ENCODE data around the gene PEX26.
"Not testable (repeated sequence)": the region's sequence is repeated elsewhere in the genome, so short reads cannot be mapped to it uniquely, and the experiment has no call there.

Gene PEX26

GRCh38 chr22:18058371-18059093 is 19.3 kb upstream of the PEX26 start:
- Histone ChIP-seq H3K27me3 (ENCODE audit: insufficient read depth, low read length) (no peaks in the 10 kb centered on the region), H3K4me1 (ENCODE audit: insufficient read depth, low read length) (no peaks in the 10 kb centered on the region), H3K27ac (ENCODE audit: low read length) (no peak overlapping the region), H3K9ac (ENCODE audit: low read depth, low read length) (no peak overlapping the region), H3K4me3 (ENCODE audit: low read length) (no peak overlapping the region), H3K9me3 (ENCODE audit: insufficient read depth, low read depth, low read length) (no peaks in the 10 kb centered on the region), H3K36me3 (ENCODE audit: insufficient read depth, low read depth, low read length) (no peaks in the 10 kb centered on the region)

- H3K27ac ChIP-seq (ENCODE audit: low read length): no peak overlapping the region
- no peaks in the 10 kb centered on the region for H3K36me3 ChIP-seq (ENCODE audit: insufficient read depth, low read depth, low read length)
- H3K4me1 ChIP-seq (ENCODE audit: insufficient read depth, low read length): no peaks in the 10 kb centered on the region
These were observed 18.7 kb upstream of the PEX26 start for GRCh38 chr22:18059094-18059417.

DNA sequence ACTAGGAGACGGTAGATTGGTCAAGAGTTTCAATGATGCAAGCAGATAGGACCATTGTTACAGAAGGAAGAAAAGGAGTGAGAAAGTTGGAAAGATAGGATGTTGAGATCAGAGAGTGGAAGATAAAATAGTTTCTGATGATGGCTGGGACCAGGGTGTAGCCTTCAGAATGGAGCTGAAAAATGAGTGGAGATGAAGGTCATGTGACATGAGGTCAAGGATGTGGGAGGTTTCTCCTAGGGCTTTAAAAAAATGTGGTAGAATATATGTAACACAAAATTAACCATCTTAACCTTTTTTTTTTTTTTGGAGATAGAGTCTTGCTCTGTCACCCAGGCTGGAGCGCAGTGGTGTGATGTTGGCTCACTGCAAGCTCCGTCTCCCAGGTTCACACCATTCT is 18.3 kb upstream of the PEX26 start:
- Histone ChIP-seq H3K4me3 (ENCODE audit: low read length) (no peak overlapping the region), H3K36me3 (ENCODE audit: insufficient read depth, low read depth, low read length) (no peaks in the 10 kb centered on the region), H3K9ac (ENCODE audit: low read depth, low read length) (no peak overlapping the region), H3K9me3 (ENCODE audit: insufficient read depth, low read depth, low read length) (no peaks in the 10 kb centered on the region), H3K27ac (ENCODE audit: low read length) (no peak overlapping the region), H3K4me1 (ENCODE audit: insufficient read depth, low read length) (no peaks in the 10 kb centered on the region), H3K27me3 (ENCODE audit: insufficient read depth, low read length) (no peaks in the 10 kb centered on the region)

More at GRCh38 chr22:18059094-18059417, 18.7 kb upstream of the PEX26 start:
- Histone ChIP-seq H3K27me3 (ENCODE audit: insufficient read depth, low read length) (no peaks in the 10 kb centered on the region), H3K9me3 (ENCODE audit: insufficient read depth, low read depth, low read length) (no peaks in the 10 kb centered on the region), H3K4me3 (ENCODE audit: low read length) (no peak overlapping the region), H3K9ac (ENCODE audit: low read depth, low read length) (no peak overlapping the region)

DNA sequence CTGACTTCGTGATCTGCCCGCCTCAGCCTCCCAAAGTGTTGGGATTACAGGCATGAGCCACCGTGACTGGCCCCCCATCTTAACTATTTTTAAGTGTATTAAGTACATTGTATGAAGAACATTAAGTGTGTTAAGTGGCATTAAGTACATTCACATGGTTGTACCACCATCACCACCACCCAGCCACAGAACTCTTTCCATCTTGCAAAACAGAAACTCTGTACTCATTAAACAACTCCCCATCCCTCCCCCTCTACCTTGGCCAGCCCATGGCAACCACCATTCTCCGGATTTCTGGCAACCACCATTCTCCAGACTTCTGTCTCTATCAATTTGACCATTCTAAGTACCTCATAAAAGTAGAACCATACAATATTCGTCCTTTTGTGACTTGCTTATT is 17.8 kb upstream of the PEX26 start:
- Histone ChIP-seq H3K9ac (ENCODE audit: low read depth, low read length) (no peak overlapping the region), H3K4me1 (ENCODE audit: insufficient read depth, low read length) (no peaks in the 10 kb centered on the region)

DNA sequence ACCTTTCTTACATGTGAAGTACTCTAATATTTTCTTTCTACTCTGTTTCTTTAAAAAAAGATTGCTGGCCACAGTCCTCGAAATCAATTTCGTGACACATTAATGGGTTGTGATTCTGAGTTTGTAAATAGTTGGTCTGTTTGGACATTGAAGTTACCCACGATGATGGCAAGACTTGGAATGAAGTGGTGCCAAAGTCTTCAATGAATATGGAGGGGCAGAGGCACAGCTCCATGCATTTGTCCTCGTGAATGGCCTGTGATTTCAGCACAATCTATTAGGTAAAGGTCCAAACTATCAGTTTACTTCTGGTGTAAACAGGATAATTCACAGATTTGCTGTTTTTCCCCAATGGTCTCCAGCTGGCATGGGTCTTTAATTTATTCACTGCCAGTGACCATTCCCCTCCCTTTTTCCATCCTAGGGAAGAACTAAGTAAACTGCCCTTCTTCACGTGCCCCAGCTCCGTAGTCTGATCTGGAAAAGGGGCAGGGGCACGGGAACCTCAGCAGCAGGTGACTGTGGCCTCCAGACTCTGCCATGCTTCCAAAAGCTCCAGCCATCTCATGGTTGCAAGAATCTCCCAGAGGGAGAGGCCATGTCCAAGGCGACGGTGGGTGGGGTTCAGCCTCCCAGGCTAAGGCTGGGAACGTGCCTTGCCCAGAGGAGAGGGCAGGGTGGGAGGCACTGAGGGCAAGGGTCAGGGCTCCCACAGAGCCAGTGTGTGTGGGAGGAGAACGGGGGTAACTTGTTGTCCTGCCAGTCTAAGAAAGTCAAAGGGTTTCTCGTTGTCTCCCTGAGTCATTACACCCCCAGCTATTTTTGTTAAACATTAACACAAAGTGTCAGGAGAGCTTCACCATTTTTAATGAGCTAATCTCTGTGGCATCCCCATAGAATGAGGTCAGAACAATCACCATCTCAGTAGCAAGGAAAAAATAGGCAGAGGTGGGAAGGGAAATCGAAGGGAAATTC is 16.9 kb upstream of the PEX26 start:
- Histone ChIP-seq H3K4me1 (ENCODE audit: insufficient read depth, low read length) (no peaks in the 10 kb centered on the region), H3K9ac (ENCODE audit: low read depth, low read length) (no peak overlapping the region), H3K36me3 (ENCODE audit: insufficient read depth, low read depth, low read length) (no peaks in the 10 kb centered on the region), H3K27ac (ENCODE audit: low read length) (no peak overlapping the region), H3K9me3 (ENCODE audit: insufficient read depth, low read depth, low read length) (no peaks in the 10 kb centered on the region), H3K27me3 (ENCODE audit: insufficient read depth, low read length) (no peaks in the 10 kb centered on the region), H3K4me3 (ENCODE audit: low read length) (no peak overlapping the region)

More for the DNA sequence above, 17.8 kb upstream of the PEX26 start:
- H3K36me3 ChIP-seq (ENCODE audit: insufficient read depth, low read depth, low read length): no peaks in the 10 kb centered on the region
- no peak overlapping the region for H3K27ac ChIP-seq (ENCODE audit: low read length)
- no peaks in the 10 kb centered on the region for H3K27me3 ChIP-seq (ENCODE audit: insufficient read depth, low read length)
- no peak overlapping the region for H3K4me3 ChIP-seq (ENCODE audit: low read length)
- H3K9me3 ChIP-seq (ENCODE audit: insufficient read depth, low read depth, low read length): no peaks in the 10 kb centered on the region

- Histone ChIP-seq H3K27ac (ENCODE audit: low read length) (no peak overlapping the region), H3K4me1 (ENCODE audit: insufficient read depth, low read length) (no peaks in the 10 kb centered on the region), H3K9me3 (ENCODE audit: insufficient read depth, low read depth, low read length) (no peaks in the 10 kb centered on the region), H3K36me3 (ENCODE audit: insufficient read depth, low read depth, low read length) (no peaks in the 10 kb centered on the region), H3K4me3 (ENCODE audit: low read length) (no peak overlapping the region), H3K9ac (ENCODE audit: low read depth, low read length) (no peak overlapping the region), H3K27me3 (ENCODE audit: insufficient read depth, low read length) (no peaks in the 10 kb centered on the region)
These were observed 15.4 kb upstream of the PEX26 start for GRCh38 chr22:18062421-18062820.

- Histone ChIP-seq H3K4me3 (ENCODE audit: low read length) (no peak overlapping the region), H3K9me3 (ENCODE audit: insufficient read depth, low read depth, low read length) (no peaks in the 10 kb centered on the region), H3K36me3 (ENCODE audit: insufficient read depth, low read depth, low read length) (no peaks in the 10 kb centered on the region), H3K27ac (ENCODE audit: low read length) (no peak overlapping the region), H3K27me3 (ENCODE audit: insufficient read depth, low read length) (no peaks in the 10 kb centered on the region), H3K9ac (ENCODE audit: low read depth, low read length) (no peak overlapping the region), H3K4me1 (ENCODE audit: insufficient read depth, low read length) (peaks cover 3% of the 10 kb centered on the region; the same call in 1 of the 2 replicates)
These were observed 14.5 kb upstream of the PEX26 start for GRCh38 chr22:18063306-18063705.

DNA sequence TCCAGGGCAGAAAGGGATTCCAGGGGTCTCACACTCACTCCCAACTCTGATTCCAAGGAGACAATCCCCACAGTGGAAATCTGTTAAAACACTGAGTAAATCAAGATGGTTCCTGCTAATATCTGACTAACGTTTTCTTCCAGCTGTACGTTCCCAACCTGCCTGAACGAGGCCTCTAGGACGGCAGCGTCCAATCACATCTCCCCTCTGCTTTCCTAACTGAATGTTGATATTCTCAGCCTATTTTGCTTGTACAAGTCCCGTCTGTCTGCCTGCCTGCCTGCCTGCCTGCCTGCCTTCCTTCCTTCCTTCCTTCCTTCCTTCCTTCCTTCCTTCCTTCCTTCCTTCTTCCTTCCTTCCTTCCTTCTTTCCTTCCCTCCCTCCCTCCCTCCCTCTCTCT is 14.1 kb upstream of the PEX26 start:
- H3K4me1 ChIP-seq (ENCODE audit: insufficient read depth, low read length); H3K36me3 ChIP-seq (ENCODE audit: insufficient read depth, low read depth, low read length); H3K4me3 ChIP-seq (ENCODE audit: low read length); H3K9me3 ChIP-seq (ENCODE audit: insufficient read depth, low read depth, low read length); H3K9ac ChIP-seq (ENCODE audit: low read depth, low read length); H3K27ac ChIP-seq (ENCODE audit: low read length); H3K27me3 ChIP-seq (ENCODE audit: insufficient read depth, low read length): not testable (repeated sequence)

DNA sequence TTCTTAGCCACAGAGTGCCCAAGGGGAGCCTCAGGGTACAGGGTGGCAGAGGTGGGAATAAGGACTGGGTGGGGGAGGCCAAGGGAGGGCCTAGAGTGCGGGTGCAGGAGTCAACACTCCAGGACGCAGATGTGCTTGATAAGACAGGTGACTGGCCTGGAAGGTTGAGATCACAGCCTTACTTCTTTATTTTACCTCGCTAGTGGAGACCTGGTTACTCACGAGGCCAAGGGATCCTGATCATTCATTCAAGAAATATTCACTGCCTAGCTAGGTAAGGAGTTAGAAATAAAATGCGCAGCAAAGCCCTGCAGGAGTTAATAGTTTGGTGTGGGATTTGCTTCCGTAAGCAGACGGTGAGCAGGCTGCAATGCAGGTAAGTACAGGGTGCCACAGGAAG is 13.2 kb upstream of the PEX26 start:
- no peak overlapping the region for H3K9ac ChIP-seq (ENCODE audit: low read depth, low read length)

GRCh38 chr22:18065256-18065655 is 12.5 kb upstream of the PEX26 start:
- Histone ChIP-seq H3K27me3 (ENCODE audit: insufficient read depth, low read length) (no peaks in the 10 kb centered on the region), H3K27ac (ENCODE audit: low read length) (no peak overlapping the region), H3K4me3 (ENCODE audit: low read length) (no peak overlapping the region), H3K9ac (ENCODE audit: low read depth, low read length) (no peak overlapping the region), H3K36me3 (ENCODE audit: insufficient read depth, low read depth, low read length) (no peaks in the 10 kb centered on the region), H3K4me1 (ENCODE audit: insufficient read depth, low read length) (peaks cover 3% of the 10 kb centered on the region; the same call in 1 of the 2 replicates), H3K9me3 (ENCODE audit: insufficient read depth, low read depth, low read length) (no peaks in the 10 kb centered on the region)

More for the DNA sequence above, 13.2 kb upstream of the PEX26 start:
- Histone ChIP-seq H3K27me3 (ENCODE audit: insufficient read depth, low read length) (no peaks in the 10 kb centered on the region), H3K36me3 (ENCODE audit: insufficient read depth, low read depth, low read length) (no peaks in the 10 kb centered on the region), H3K9me3 (ENCODE audit: insufficient read depth, low read depth, low read length) (no peaks in the 10 kb centered on the region), H3K27ac (ENCODE audit: low read length) (no peak overlapping the region), H3K4me3 (ENCODE audit: low read length) (no peak overlapping the region), H3K4me1 (ENCODE audit: insufficient read depth, low read length) (peaks cover 3% of the 10 kb centered on the region; the same call in 1 of the 2 replicates)

- H3K9me3 ChIP-seq (ENCODE audit: insufficient read depth, low read depth, low read length): no peaks in the 10 kb centered on the region
- no peak overlapping the region for H3K27ac ChIP-seq (ENCODE audit: low read length)
- no peaks in the 10 kb centered on the region for H3K36me3 ChIP-seq (ENCODE audit: insufficient read depth, low read depth, low read length)
- H3K4me1 ChIP-seq (ENCODE audit: insufficient read depth, low read length): peaks cover 3% of the 10 kb centered on the region; the same call in 1 of the 2 replicates
- H3K9ac ChIP-seq (ENCODE audit: low read depth, low read length): no peak overlapping the region
- no peak overlapping the region for H3K4me3 ChIP-seq (ENCODE audit: low read length)
- no peaks in the 10 kb centered on the region for H3K27me3 ChIP-seq (ENCODE audit: insufficient read depth, low read length)
These were observed 11.5 kb upstream of the PEX26 start for GRCh38 chr22:18066181-18066859.
